Keratinocyte (primary cell): ENCODE results near the gene AKR1C2. TPM values are rescaled to one million over a fixed set of nuclear protein-coding genes. Genes with fewer than 3 reads are reported as not detected.

Experiments
- DNase-seq: peaks from one replicate; pipeline ENCODE4 v3.0.0-alpha.2; 2011; ENCODE audit warnings: low read depth, missing footprints, low spot score
- FAIRE-seq: peaks from 2 replicates; lab custom pipeline; 2011; peaks lifted over from hg19 to GRCh38; lab: Jason Lieb, UNC
- H2AFZ ChIP-seq: 2 replicates; pipeline ENCODE4 v1.6.0; 2012; ENCODE audit warnings: low read length, control low read depth, inconsistent platforms; ENCODE audit not compliant: control insufficient read depth
- H3K27ac ChIP-seq: 2 replicates; pipeline ENCODE4 v1.5.1; 2011; ENCODE audit warnings: low read length; ENCODE audit not compliant: control insufficient read depth, insufficient read depth
- H3K27me3 ChIP-seq: 3 replicates; pipeline ENCODE4 v1.6.0; 2011; ENCODE audit warnings: low read length; ENCODE audit not compliant: control insufficient read depth, insufficient read depth; ENCODE audit errors: extremely low read depth
- H3K36me3 ChIP-seq, 2 experiments: 2 replicates in 1 of 2; 3 replicates in 1 of 2; pipeline ENCODE4 v1.5.1; 2011; ENCODE audit warnings: low read length in 2 of 2, mild to moderate bottlenecking in 1 of 2; ENCODE audit not compliant: control insufficient read depth in 2 of 2, insufficient read depth in 2 of 2; ENCODE audit errors: extremely low read depth in 1 of 2
- H3K4me1 ChIP-seq: 3 replicates; pipeline ENCODE4 v1.5.1; 2011; ENCODE audit warnings: low read length; ENCODE audit not compliant: control insufficient read depth, insufficient read depth; ENCODE audit errors: extremely low read depth
- H3K4me2 ChIP-seq: 3 replicates; pipeline ENCODE4 v1.6.0; 2011; ENCODE audit warnings: low read depth, low read length; ENCODE audit not compliant: control insufficient read depth, insufficient read depth; ENCODE audit errors: extremely low read depth
- H3K4me3 ChIP-seq, 3 experiments: fragments of 200-600 bp in 1 of 3; sonication (generic) in 1 of 3; 2 replicates in 2 of 3; 3 replicates in 1 of 3; pipeline ENCODE4 v1.5.1; 2011 to 2016; ENCODE audit warnings: low read length in 3 of 3, mild to moderate bottlenecking in 3 of 3, control low read depth in 2 of 3, inconsistent platforms in 1 of 3, low read depth in 1 of 3, mixed read lengths in 1 of 3, mixed run types in 1 of 3, moderate library complexity in 1 of 3; ENCODE audit not compliant: control insufficient read depth in 2 of 3, insufficient read depth in 2 of 3; ENCODE audit errors: extremely low read depth in 1 of 3
- H3K79me2 ChIP-seq: 2 replicates; pipeline ENCODE4 v1.6.0; 2012; ENCODE audit warnings: low read length; ENCODE audit not compliant: control insufficient read depth, insufficient read depth
- H3K9ac ChIP-seq: 3 replicates; pipeline ENCODE4 v1.6.0; 2011; ENCODE audit warnings: low read length; ENCODE audit not compliant: control insufficient read depth, insufficient read depth; ENCODE audit errors: extremely low read depth
- H3K9me1 ChIP-seq: 3 replicates; pipeline ENCODE4 v1.6.0; 2011; ENCODE audit warnings: low read length; ENCODE audit not compliant: control insufficient read depth, insufficient read depth; ENCODE audit errors: extremely low read depth
- H3K9me3 ChIP-seq: 2 replicates; pipeline ENCODE4 v1.5.1; 2012; ENCODE audit warnings: low read depth, low read length; ENCODE audit not compliant: control insufficient read depth
- H4K20me1 ChIP-seq: 3 replicates; pipeline ENCODE4 v1.6.0; 2011; ENCODE audit warnings: low read length; ENCODE audit not compliant: control insufficient read depth, insufficient read depth; ENCODE audit errors: extremely low read depth
- EZH2 ChIP-seq: IDR thresholded peaks from one replicate; pipeline ENCODE4 v1.6.1; 2012; ENCODE audit warnings: inconsistent platforms, mild to moderate bottlenecking, low read length, moderate library complexity
- dilution Hi-C: fragments of 300-500 bp; cut with MboI; formaldehyde crosslinking; loops from one replicate; pipeline ENCODE4 v1.7.0; 2020; ENCODE audit warnings: low sequenced_read_pairs; ENCODE audit not compliant: extremely low pct_ligation_motif_present
- polyA plus RNA-seq, 5 experiments: library from polyadenylated mRNA; depleted of rRNA in 3 of 5; stranded (reverse) in 3 of 5; stranded (forward) in 1 of 5; unstranded in 1 of 5; fragments of >200 nt; gene quantifications; 1 replicate in 1 of 5; 2 replicates in 3 of 5; 3 replicates in 1 of 5; pipeline versions ENCODE4 v1.2.1 to v1.2.3, GENCODE V29; 2011 to 2012; ENCODE audit warnings: missing spikeins in 2 of 5, low read depth in 1 of 5, low replicate concordance in 1 of 5
- small RNA-seq, 3 experiments: library from RNA; depleted of rRNA; stranded (forward); fragments of <200 nt; gene quantifications; one replicate each; pipeline ENCODE3, GENCODE V24; 2012; ENCODE audit warnings: low read depth in 3 of 3, low replicate concordance in 1 of 3; ENCODE audit not compliant: insufficient read length in 3 of 3
- TF ChIP-seq, protein P1 (sequence below), 3 experiments: IDR thresholded peaks in 1 of 3; conservative IDR thresholded peaks in 1 of 3; optimal IDR thresholded peaks in 1 of 3; 2 replicates in 2 of 3; 3 replicates in 1 of 3; pipeline versions ENCODE3 to v1.5.1; 2011; ENCODE audit warnings: low read length in 3 of 3, mild to moderate bottlenecking in 3 of 3, moderate library complexity in 2 of 3, control low read depth in 1 of 3, inconsistent platforms in 1 of 3; ENCODE audit not compliant: insufficient read depth in 2 of 3; ENCODE audit errors: extremely low read depth in 1 of 3

The AKR1C2 gene
- polyA plus RNA-seq, 1 donor (not counting 4 experiments of a cell fraction or from before 2014, with no cell fraction given): 66.0 TPM

DNA sequence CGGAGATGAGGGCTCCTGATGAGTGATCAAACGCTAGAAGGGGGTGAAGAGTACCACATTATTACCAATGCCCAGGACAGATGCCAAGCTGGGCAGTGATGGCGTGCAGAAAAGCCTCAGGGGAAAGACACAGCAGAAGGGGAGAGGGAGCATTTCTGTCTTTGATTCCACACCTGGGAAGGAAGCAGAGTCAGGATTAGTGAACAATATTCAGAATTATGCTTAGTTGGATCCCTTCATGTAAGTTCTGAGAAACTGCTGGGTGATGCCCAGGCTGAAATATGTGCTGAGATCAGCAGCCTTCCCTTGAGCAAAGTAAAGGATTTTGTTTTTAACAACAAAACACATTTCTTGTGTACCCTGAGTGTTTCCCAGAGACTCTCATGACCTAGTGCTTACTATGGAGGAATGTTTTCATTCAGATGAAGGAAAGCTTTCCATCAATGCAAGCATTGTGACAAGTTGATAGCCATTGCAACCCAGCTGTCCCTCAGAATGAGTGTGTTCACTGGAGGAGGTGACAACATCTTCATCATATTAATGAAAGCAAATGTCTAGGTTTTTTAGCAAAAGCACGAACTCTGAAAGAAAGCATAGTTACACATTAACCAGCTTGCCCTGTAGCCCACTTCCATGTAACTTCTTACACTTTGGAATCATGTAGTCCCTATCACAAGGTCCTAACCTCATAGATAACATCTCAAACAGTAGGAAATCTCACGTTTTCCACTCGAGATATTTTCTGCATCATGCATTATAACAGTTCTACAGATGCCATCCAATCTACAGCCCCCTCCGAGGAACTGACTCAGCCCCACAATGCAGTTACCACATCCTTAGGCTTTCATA is 64.2 kb downstream of the AKR1C2 start:
- no peaks in the 10 kb centered on the region for H3K27me3 ChIP-seq
- H3K4me1 ChIP-seq: peaks cover 42% of the 10 kb centered on the region
- H3K79me2 ChIP-seq: no peaks in the 10 kb centered on the region
- H4K20me1 ChIP-seq: no peaks in the 10 kb centered on the region
- dilution Hi-C loops: no loop called here
- H3K27ac ChIP-seq: peak overlapping the region; percentile 68
- H3K9me3 ChIP-seq: no peaks in the 10 kb centered on the region
- peak overlapping the region; percentile 72 for H3K4me2 ChIP-seq
- no peaks in the 10 kb centered on the region for H3K9me1 ChIP-seq
- DNase-seq (no peak), FAIRE-seq (peak; percentile 95)
- H3K9ac ChIP-seq: no peak overlapping the region
- TF ChIP-seq EZH2: no peak
- TF ChIP-seq, protein P1, sequence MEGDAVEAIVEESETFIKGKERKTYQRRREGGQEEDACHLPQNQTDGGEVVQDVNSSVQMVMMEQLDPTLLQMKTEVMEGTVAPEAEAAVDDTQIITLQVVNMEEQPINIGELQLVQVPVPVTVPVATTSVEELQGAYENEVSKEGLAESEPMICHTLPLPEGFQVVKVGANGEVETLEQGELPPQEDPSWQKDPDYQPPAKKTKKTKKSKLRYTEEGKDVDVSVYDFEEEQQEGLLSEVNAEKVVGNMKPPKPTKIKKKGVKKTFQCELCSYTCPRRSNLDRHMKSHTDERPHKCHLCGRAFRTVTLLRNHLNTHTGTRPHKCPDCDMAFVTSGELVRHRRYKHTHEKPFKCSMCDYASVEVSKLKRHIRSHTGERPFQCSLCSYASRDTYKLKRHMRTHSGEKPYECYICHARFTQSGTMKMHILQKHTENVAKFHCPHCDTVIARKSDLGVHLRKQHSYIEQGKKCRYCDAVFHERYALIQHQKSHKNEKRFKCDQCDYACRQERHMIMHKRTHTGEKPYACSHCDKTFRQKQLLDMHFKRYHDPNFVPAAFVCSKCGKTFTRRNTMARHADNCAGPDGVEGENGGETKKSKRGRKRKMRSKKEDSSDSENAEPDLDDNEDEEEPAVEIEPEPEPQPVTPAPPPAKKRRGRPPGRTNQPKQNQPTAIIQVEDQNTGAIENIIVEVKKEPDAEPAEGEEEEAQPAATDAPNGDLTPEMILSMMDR (optimal IDR thresholded peaks at IDR 0.05 in 1 of 3, IDR thresholded peaks at IDR 0.05 in 1 of 3, conservative IDR thresholded peaks at IDR 0.05 in 1 of 3; ENCODE audit: extremely low read depth in 1 of 3, insufficient read depth in 2 of 3, low read length in 3 of 3): no peak
- no peaks in the 10 kb centered on the region for H3K36me3 ChIP-seq
- peak overlapping the region; percentile 15 for H2AFZ ChIP-seq
- no peak overlapping the region for H3K4me3 ChIP-seq

Small RNAs within 50 kb of the gene (small RNA-seq; reads per million reads assigned to genes)
- gene RF00096: 0 reads per million in 3 experiments

Other genes with a start within 250 kb of the AKR1C2 start
- 1.0 to 1.9 TPM (median 1.9 TPM) in 3 replicates for gene AKR1E2, start 177.7 kb downstream of the AKR1C2 start, polyA plus RNA-seq
- gene AKR1C1, start 40.4 kb downstream of the AKR1C2 start, polyA plus RNA-seq: 19.5 to 33.9 TPM (median 28.1 TPM) in 3 replicates
- 11.7 to 120 TPM (median 27.3 TPM) in 3 replicates for gene AKR1C3, start 90.6 kb upstream of the AKR1C2 start, polyA plus RNA-seq
- not detected in 3 replicates for gene AKR1C8, start 181.3 kb upstream of the AKR1C2 start, polyA plus RNA-seq
- not detected in 3 replicates for gene AKR1C4, start 193.0 kb upstream of the AKR1C2 start, polyA plus RNA-seq